Measurements from ENCODE around the gene SLC66A2.

SLC66A2 gene

GRCh38 chr18:79864006-79864725 is 87.3 kb downstream of the SLC66A2 start:
- DNase-seq, result no peak

DNA sequence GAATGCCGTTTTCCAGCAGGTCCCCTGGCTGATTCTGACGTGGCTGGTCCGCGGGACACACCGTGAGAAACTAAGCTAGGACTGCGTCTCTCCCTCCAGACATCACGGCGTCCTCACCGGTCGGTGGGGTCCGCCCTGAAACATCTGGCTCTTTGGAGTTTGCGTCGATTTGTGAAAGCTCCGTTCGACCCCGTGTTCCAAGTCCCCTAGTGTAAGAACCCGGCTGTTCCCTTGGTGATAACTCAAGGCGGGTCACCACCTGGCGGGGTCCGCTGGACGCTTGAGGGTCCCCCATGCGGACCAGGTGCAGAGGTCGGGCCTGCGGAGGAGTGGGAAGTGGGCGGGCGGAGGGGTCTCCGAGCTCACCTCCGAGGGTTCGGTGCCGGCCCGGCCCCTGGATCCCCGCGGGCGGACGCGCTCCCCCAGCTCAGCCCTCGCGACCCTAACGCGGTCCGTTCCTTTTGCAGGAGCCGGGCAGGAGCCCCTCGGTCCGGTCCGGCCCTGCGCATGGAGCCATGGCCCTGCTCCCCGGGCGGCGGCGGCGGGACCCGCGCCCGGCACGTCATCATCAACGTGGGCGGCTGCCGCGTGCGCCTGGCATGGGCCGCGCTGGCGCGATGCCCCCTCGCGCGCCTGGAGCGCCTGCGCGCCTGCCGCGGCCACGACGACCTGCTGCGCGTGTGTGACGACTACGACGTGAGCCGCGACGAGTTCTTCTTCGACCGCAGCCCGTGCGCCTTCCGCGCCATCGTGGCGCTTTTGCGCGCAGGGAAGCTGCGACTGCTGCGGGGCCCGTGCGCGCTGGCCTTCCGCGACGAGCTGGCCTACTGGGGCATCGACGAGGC is 88.1 kb downstream of the SLC66A2 start:
- no peak for DNase-seq

- DNase-seq, result no peak
Measured at GRCh38 chr18:79862562-79862961, 88.9 kb downstream of the SLC66A2 start.

DNA sequence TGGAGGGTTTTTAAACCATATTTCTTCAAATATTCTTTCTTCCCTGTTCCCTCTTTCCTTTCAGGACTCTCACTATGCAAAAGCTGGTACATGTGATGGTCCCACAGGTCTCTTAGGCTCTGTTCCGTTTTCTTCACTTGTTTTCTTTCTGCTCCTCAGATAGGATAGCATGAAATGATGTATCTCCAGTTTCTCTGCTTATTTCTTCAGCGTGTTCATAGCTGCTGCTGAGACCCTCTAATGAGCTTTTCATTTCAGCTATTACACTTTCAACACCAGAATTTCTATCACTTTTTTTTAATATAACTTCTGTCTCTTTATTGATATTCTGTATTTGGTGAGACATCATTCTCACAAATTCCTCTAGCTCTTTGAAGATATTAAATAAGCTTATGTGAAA is 89.8 kb downstream of the SLC66A2 start:
- no peak for DNase-seq

GRCh38 chr18:79859314-79859713 is 92.1 kb downstream of the SLC66A2 start:
- no peak for DNase-seq

- peak; percentile 17 for DNase-seq
Measured at GRCh38 chr18:79857082-79857671, 94.3 kb downstream of the SLC66A2 start.

- peak; percentile 66 for DNase-seq
Measured at GRCh38 chr18:79856119-79857007, 95.1 kb downstream of the SLC66A2 start.

DNA sequence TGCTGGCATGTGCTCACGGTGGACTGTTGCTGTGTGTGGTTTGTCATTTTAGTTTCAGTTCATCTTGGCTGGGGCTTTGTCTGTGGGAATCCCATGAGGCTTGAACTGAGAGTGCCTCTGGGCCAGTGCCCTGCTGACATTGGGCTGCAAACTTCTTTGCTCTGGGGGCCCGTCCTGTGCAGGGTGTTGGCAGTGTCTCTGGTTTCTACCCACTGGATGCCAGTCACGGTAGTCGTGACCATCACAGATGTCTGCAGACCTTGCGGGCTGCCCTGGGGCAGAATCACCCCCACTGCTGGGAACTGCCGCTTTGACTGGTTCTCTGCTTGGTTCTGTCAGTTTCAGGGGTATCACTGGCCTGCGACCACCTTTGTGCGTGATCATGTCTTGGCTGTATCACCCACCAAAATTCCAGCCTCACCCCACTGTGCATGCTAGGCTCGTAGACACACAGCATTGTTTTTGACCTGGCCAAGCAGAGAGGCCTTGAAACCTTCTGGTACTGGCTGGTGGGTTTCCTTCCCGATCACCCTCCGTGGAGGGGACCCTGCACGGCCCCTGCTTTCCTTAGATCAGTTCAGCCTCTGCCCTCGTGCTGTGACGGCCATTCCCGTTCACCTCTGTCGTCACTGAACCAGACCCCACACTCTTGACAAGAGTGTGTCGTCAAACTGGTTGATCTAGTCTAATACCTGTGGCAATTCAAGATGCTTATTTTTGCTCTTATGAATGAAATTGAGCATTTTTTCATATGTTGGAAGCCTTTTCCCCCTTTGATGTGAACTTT is 96.1 kb downstream of the SLC66A2 start:
- DNase-seq, result no peak

DNA sequence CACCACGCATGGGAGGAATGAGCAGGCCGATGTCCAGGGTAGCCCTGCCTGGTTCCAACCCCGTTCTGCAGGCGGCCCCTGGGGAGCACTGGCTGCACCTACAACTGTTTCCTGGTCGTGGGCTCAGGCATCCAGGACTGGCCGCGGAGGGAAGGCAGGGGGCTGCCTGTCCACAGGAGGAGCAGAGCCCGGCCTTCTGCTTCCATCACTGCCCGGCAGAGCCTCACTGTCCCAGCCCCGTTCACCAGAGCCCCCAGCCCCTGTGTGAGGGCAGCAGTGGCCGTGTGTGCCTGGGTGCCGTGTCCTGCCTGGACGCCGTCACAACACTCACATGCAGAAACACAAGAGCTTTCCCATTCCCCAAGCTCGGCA is 97.5 kb downstream of the SLC66A2 start:
- no peak for DNase-seq

DNA sequence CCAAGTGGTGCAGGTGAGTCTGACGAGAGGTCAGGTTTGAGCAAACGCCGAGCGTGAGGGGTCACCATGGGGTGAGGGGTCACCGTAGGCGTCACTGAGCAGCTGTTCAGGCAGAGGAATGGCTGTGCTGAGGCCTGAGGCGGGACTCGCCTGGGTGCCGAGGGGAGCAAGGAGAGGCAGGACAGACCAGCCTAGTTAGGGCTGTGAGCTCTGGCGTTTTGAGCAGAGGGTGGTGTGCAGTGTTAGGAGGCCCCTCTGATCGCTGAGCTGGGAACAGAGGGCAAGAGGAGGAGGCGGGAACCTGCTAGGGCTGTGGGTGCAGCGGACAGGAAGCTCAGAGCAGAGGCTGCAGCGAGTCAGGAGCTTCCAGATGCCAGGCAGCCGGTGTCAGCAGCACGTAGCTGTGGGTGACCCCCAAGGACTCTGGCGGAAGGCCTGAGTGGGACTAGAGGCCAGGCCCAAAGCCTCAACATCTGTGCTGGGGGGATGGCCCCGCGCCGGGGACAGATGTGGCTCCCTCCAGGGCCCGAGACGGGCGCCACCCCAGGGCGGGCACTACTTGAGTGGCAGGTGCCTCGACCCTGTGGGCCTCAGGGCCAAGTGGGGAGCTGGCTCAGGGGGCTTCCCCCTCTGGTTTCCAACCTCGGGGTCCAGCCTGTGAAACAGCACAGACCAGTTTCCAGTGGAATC is 98.0 kb downstream of the SLC66A2 start:
- DNase-seq, result no peak

GRCh38 chr18:79852561-79853302 is 98.7 kb downstream of the SLC66A2 start:
- no peak for DNase-seq
